HCT116 (cell line): ENCODE results near the gene LMO2. TPM values are rescaled to one million over a fixed set of nuclear protein-coding genes. Genes with fewer than 3 reads are reported as not detected.

Source experiments
- ATAC-seq: fragments of 200-7000 bp; cut with Tn5 transposase; 2 replicates; pipeline ENCODE4 v1.9.1; 2020; ENCODE audit warnings: mild to moderate bottlenecking, moderate library complexity
- BruUV-seq: library from RNA; stranded (reverse); fragments of 400-500 nt; replicated peaks from 2 replicates; lab custom pipeline; 2021; lab: Mats Ljungman, UMichigan
- CTCF ChIA-PET: fragments of 300-600 bp; sonication (Branson Sonifier 250); formaldehyde crosslinking; loops from one replicate; lab custom pipeline; 2021; ENCODE audit warnings: antibody characterized with exemption; lab: Charles Lee
- POLR2A ChIA-PET: fragments of 300-600, 350-600 bp; sonication (Branson Sonifier 250); formaldehyde crosslinking; loops from one replicate; lab custom pipeline; 2021; ENCODE audit warnings: antibody characterized with exemption; lab: Charles Lee
- RAD21 ChIA-PET, 2 experiments: fragments of 300-600 bp; sonication (Branson Sonifier 250); formaldehyde crosslinking; loops; one replicate each; lab custom pipeline; 2023; ENCODE audit warnings: low total read pairs in 2 of 2; ENCODE audit not compliant: uncharacterized antibody in 2 of 2, unreplicated experiment in 2 of 2, low non-redundant PET in 1 of 2; lab: Charles Lee
- DNase-seq: peaks from one replicate; pipeline ENCODE4 v3.0.0-alpha.2; 2010; ENCODE audit warnings: low read depth, low spot score
- H2AFZ ChIP-seq: fragments of 200-600 bp; shearing (Covaris generic), sonication (generic); 2 replicates; pipeline ENCODE4 v1.6.1; 2017; ENCODE audit warnings: low read depth, mixed run types, mixed read lengths, antibody characterized with exemption, low read length; ENCODE audit not compliant: poor library complexity, severe bottlenecking
- H3K27ac ChIP-seq: 2 replicates; pipeline ENCODE4 v1.5.1; 2012; ENCODE audit warnings: low read depth, low read length
- H3K27me3 ChIP-seq: fragments of 200-600 bp; sonication (generic); 2 replicates; pipeline ENCODE4 v1.6.1; 2016; ENCODE audit warnings: mixed run types, low read length, mixed read lengths; ENCODE audit not compliant: insufficient read depth
- H3K36me3 ChIP-seq, 2 experiments: fragments of 200-500 bp in 1 of 2; fragments of 200-600 bp in 1 of 2; sonication (Bioruptor generic) in 1 of 2; sonication (generic) in 1 of 2; 2 replicates each; pipeline versions ENCODE4 v1.5.1 to v1.6.1; 2014 to 2016; ENCODE audit warnings: low read length in 2 of 2, inconsistent platforms in 1 of 2, mixed read lengths in 1 of 2, mixed run types in 1 of 2; ENCODE audit not compliant: insufficient read depth in 2 of 2, control insufficient read depth in 1 of 2
- H3K4me1 ChIP-seq, 2 experiments: fragments of 200-600 bp in 1 of 2; sonication (generic) in 1 of 2; 2 replicates each; pipeline versions ENCODE4 v1.5.1 to v1.6.1; 2012 to 2017; ENCODE audit warnings: low read length in 2 of 2, inconsistent platforms in 1 of 2, mild to moderate bottlenecking in 1 of 2, mixed read lengths in 1 of 2, mixed run types in 1 of 2, moderate library complexity in 1 of 2; ENCODE audit not compliant: insufficient read depth in 2 of 2, control insufficient read depth in 1 of 2
- H3K4me2 ChIP-seq: fragments of 200-600 bp; sonication (generic); 2 replicates; pipeline ENCODE4 v1.6.1; 2017; ENCODE audit warnings: mixed run types, low read length, mixed read lengths
- H3K4me3 ChIP-seq, 2 experiments: fragments of 200-600 bp in 1 of 2; sonication (generic) in 1 of 2; replicated peaks in 1 of 2; 2 replicates each; pipeline ENCODE4 v1.5.1; 2011 to 2016; ENCODE audit warnings: low read length in 2 of 2, control low read depth in 1 of 2, low read depth in 1 of 2, mild to moderate bottlenecking in 1 of 2, mixed read lengths in 1 of 2, mixed run types in 1 of 2
- H3K79me2 ChIP-seq: fragments of 200-600 bp; sonication (generic); 2 replicates; pipeline ENCODE4 v1.6.1; 2017; ENCODE audit warnings: mild to moderate bottlenecking, mixed run types, low read length, moderate library complexity, mixed read lengths; ENCODE audit not compliant: insufficient read depth
- H3K9ac ChIP-seq: fragments of 200-600 bp; sonication (generic); 2 replicates; pipeline ENCODE4 v1.6.1; 2016; ENCODE audit warnings: low read length, mixed read lengths
- H3K9me2 ChIP-seq: fragments of 200-600 bp; sonication (generic), shearing (Covaris generic); 2 replicates; pipeline ENCODE4 v1.6.1; 2017; ENCODE audit warnings: mixed run types, mild to moderate bottlenecking, moderate library complexity; ENCODE audit not compliant: insufficient read depth
- H3K9me3 ChIP-seq, 2 experiments: fragments of 200-500 bp in 1 of 2; fragments of 200-600 bp in 1 of 2; sonication (Bioruptor generic) in 1 of 2; sonication (generic) in 1 of 2; 2 replicates each; pipeline ENCODE4 v1.6.1; 2014 to 2017; ENCODE audit warnings: low read length in 2 of 2, mixed read lengths in 2 of 2, inconsistent platforms in 1 of 2, low read depth in 1 of 2, mild to moderate bottlenecking in 1 of 2, mixed run types in 1 of 2, moderate library complexity in 1 of 2; ENCODE audit not compliant: control insufficient read depth in 1 of 2, insufficient read depth in 1 of 2
- H4K20me1 ChIP-seq: fragments of 200-600 bp; sonication (generic), shearing (Covaris generic); 2 replicates; pipeline ENCODE4 v1.6.1; 2017; ENCODE audit warnings: mixed run types, mild to moderate bottlenecking, moderate library complexity; ENCODE audit not compliant: insufficient read depth
- ATF3 ChIP-seq: IDR thresholded peaks from 2 replicates; pipeline ENCODE4 v1.6.1; 2012
- CBX3 ChIP-seq: IDR thresholded peaks from 2 replicates; pipeline ENCODE4 v1.6.1; 2012; ENCODE audit warnings: low read depth
- CTCF ChIP-seq, 3 experiments: fragments of 200-600 bp in 1 of 3; sonication (generic) in 1 of 3; IDR thresholded peaks in 2 of 3; conservative IDR thresholded peaks in 1 of 3; 2 replicates each; pipeline ENCODE4 v1.5.1; 2012 to 2017; ENCODE audit warnings: low read depth in 2 of 3, low read length in 2 of 3, antibody characterized with exemption in 1 of 3, borderline replicate concordance in 1 of 3, control low read depth in 1 of 3, mild to moderate bottlenecking in 1 of 3, mixed read lengths in 1 of 3, mixed run types in 1 of 3, moderate library complexity in 1 of 3; ENCODE audit not compliant: insufficient read depth in 1 of 3
- EGR1 ChIP-seq: IDR thresholded peaks from 2 replicates; pipeline ENCODE4 v1.6.1; 2012; ENCODE audit warnings: low read depth
- ELF1 ChIP-seq: IDR thresholded peaks from 2 replicates; pipeline ENCODE4 v1.6.1; 2012; ENCODE audit warnings: low read depth, borderline replicate concordance
- EZH2phosphoT487 ChIP-seq: fragments of 200-600 bp; IDR thresholded peaks from 2 replicates; pipeline ENCODE4 v1.6.1; 2018; ENCODE audit warnings: antibody characterized with exemption, borderline replicate concordance
- FOSL1 ChIP-seq: IDR thresholded peaks from 2 replicates; pipeline ENCODE4 v1.6.1; 2012; ENCODE audit warnings: low read depth
- MAX ChIP-seq: IDR thresholded peaks from 2 replicates; pipeline ENCODE4 v1.6.1; 2012
- REST ChIP-seq: IDR thresholded peaks from 2 replicates; pipeline ENCODE4 v1.6.1; 2012; ENCODE audit warnings: low read depth
- SIN3A ChIP-seq: IDR thresholded peaks from 2 replicates; pipeline ENCODE4 v1.6.1; 2012; ENCODE audit warnings: low read depth
- SP1 ChIP-seq: IDR thresholded peaks from 2 replicates; pipeline ENCODE4 v1.6.1; 2012; ENCODE audit warnings: low read depth
- TCF7L2 ChIP-seq: IDR thresholded peaks from 2 replicates; pipeline ENCODE4 v1.7.0; 2011; ENCODE audit warnings: borderline replicate concordance, inconsistent platforms; ENCODE audit not compliant: insufficient read depth, insufficient read length; ENCODE audit errors: extremely low read depth
- YY1 ChIP-seq: IDR thresholded peaks from 2 replicates; pipeline ENCODE4 v1.6.1; 2011; ENCODE audit warnings: low read length, low read depth, moderate library complexity, mild to moderate bottlenecking; ENCODE audit not compliant: insufficient replicate concordance; ENCODE audit errors: extremely low read depth
- ZNF274 ChIP-seq: fragments of 200-500 bp; sonication (Bioruptor generic); IDR thresholded peaks from 2 replicates; pipeline ENCODE4 v1.6.1; 2014; ENCODE audit warnings: mild to moderate bottlenecking, low read depth, low read length, inconsistent platforms
- intact Hi-C: fragments of 100-400 bp; cut with micrococcal nuclease; formaldehyde crosslinking; loops from 2 replicates; pipeline ENCODE4 v1.10.0; 2022
- total RNA-seq: library from RNA; stranded (reverse); gene quantifications from one replicate; pipeline ENCODE4 v1.2.1, GENCODE V29; 2021; ENCODE audit not compliant: unreplicated experiment

Gene LMO2
- total RNA-seq, 1 experiment from 2014 or later: 2.8 TPM

GRCh38 chr11:33935461-33936456, 43.9 kb upstream of the LMO2 start:
- Histone ChIP-seq H4K20me1 (no peaks in the 10 kb centered on the region), H3K4me3 (no peak overlapping the region), H3K9me3 (0 out of 4 replicates have a peak, but pooled peaks cover 0 to 6% of the 10 kb centered on the region in 2 experiments), H3K4me2 (no peak overlapping the region), H3K9ac (no peak overlapping the region), H3K36me3 (no peaks in the 10 kb centered on the region), H3K4me1 (peaks cover 0 to 6% of the 10 kb centered on the region in 2 experiments; a peak in 1 of 4 replicates), H3K79me2 (no peaks in the 10 kb centered on the region), H2AFZ (no peak overlapping the region), H3K9me2 (no peaks in the 10 kb centered on the region), H3K27ac (no peak overlapping the region), H3K27me3 (no peaks in the 10 kb centered on the region)
- intact Hi-C loops: no loop called here
- ChIA-PET CTCF (no interaction called here), POLR2A (no interaction called here), RAD21 (no interaction called here)
- TF ChIP-seq SP1 (no peak), TCF7L2 (no peak), CBX3 (no peak), EZH2phosphoT487 (no peak), YY1 (no peak), EGR1 (no peak), FOSL1 (no peak), CTCF (IDR thresholded peaks at IDR 0.05 in 2 of 3, conservative IDR thresholded peaks at IDR 0.05 in 1 of 3; ENCODE audit: borderline replicate concordance in 1 of 3, insufficient read depth in 1 of 3, low read depth in 2 of 3, low read length in 2 of 3) (no peak), MAX (no peak), ATF3 (no peak), ZNF274 (no peak), REST (no peak), ELF1 (no peak), SIN3A (no peak)
- ATAC-seq: no peak
- BruUV-seq: no TSS peak
- no peak for DNase-seq
